Stromal cell of bone marrow (primary cell): ENCODE results near the gene ZNF516.
A peak's percentile ranks its signal among the peaks of the same experiment; 100 is the strongest.

ENCODE experiments used
- DNase-seq: peaks from one replicate; pipeline ENCODE4 v3.0.0-alpha.2; 2012; ENCODE audit warnings: low read depth

Gene ZNF516

DNA sequence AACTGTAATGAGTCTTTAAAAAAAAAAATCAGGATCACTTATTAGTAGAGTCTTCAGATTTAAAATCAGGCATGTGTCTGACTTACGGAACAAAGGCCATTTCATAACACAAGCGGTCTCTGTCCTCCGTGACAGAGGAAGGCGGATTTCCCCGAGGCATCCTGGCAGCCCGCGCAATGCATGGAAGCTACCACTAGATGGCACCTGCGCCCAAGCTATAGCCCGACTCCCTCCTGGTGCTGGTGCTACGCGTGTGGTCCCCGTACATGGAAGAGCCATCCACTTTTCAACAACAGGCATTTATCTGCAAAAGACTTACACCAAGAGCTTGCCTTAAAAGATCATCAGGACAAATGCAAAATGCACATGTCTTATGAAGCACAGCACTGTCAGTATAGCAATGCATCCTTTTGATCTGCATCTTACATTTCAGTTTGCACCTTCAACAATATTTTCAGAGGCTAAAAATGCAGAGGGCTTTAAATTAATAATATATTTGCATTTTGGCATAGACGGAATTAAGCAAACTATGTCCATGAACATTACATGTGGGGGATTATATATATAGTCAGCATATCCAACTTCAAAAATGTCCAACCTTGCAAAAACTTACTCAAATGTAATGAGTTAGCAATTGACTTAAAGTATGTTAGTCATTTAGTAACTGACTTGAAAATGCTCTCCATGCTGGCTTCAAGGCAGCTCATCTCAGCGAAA is 96.0 kb downstream of the ZNF516 start:
- peak; percentile 32 for DNase-seq

DNA sequence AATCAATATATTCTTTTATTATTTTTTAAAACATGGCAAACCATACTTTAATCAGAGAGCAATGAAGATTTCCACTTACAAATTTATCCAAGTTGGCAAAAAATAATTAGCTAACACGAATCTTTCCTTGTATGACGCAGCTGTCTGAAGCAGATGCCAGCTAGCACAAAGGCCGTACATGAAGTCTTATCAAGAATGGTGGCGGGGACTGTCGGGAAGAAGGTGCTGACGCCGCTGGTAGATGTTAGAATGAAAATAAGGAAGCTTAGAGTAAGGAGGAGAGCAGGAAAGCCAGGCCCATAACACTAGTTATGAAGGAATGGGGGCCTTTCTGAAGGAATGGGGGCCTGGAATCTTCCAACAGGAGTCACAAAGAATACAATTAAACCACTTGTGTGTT is 96.7 kb downstream of the ZNF516 start:
- DNase-seq: no peak

GRCh38 chr18:76397631-76398030 is 97.4 kb downstream of the ZNF516 start:
- no peak for DNase-seq

- no peak for DNase-seq
Measured at GRCh38 chr18:76396792-76397191, 98.2 kb downstream of the ZNF516 start.

DNA sequence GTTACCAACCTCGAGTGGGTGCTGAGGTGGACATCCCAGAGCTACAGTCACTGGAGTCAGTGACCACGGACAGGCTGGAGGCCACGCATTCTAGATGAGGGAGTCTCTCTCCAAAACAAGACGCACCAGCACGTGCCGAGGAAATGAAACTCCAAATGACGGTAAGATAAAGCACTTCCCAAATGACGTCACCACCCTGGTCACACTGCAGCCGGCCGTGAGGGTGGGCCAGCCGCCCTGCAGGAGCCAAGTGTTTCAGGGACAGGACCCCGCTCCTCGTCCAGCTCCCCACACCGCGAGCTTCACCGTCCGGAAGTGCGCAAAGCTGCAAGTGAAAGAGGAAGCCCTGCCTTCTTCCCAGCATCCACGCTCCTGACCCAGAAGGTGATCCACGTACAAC is 99.4 kb downstream of the ZNF516 start:
- DNase-seq: no peak

GRCh38 chr18:76394780-76395476 is 100.1 kb downstream of the ZNF516 start:
- no peak for DNase-seq

- DNase-seq: no peak
Measured at GRCh38 chr18:76392349-76392748, 102.7 kb downstream of the ZNF516 start.

DNA sequence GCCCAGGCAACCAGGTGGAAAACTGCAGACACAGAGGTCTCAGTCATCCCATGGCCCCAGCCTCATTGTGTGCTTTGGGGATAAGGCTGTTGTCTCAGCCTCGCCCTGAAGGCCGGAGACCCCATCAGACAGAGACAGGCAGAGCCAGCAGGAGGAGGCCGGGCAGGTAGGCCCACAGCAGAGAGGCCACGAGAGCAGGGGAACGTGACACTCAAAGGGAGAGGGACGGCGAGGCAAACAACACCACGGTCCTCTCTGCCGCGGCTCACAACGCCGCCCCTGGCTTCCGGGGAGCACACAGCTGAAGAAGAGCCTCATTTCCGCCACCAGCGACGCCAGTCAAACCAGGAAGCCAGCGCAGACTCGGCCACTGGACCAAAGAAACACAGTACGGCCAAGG is 103.3 kb downstream of the ZNF516 start:
- no peak for DNase-seq

DNA sequence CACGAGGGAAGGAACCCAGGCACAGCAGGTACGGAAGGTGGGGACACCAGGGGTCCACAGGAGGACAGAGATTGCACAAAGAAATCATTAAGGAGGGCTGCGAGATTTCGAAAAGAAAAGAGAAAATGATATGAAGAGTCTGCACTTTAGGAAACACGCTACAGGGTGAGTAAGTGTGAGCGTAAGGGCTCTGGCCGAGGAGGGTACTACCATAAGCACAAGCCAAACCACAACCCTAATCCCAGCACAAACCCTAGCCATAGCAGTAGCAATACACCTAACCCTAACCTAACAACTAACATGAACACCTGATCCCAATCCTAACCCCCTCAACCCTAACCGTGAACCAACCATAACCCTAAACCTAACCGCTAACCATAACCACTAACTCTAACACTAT is 104.0 kb downstream of the ZNF516 start:
- no peak for DNase-seq

GRCh38 chr18:76390452-76391035 is 104.5 kb downstream of the ZNF516 start:
- DNase-seq: no peak

- no peak for DNase-seq
Measured at GRCh38 chr18:76389716-76390115, 105.3 kb downstream of the ZNF516 start.

GRCh38 chr18:76388891-76389423 is 106.1 kb downstream of the ZNF516 start:
- DNase-seq: no peak

GRCh38 chr18:76388261-76388660 is 106.8 kb downstream of the ZNF516 start:
- DNase-seq: no peak

DNA sequence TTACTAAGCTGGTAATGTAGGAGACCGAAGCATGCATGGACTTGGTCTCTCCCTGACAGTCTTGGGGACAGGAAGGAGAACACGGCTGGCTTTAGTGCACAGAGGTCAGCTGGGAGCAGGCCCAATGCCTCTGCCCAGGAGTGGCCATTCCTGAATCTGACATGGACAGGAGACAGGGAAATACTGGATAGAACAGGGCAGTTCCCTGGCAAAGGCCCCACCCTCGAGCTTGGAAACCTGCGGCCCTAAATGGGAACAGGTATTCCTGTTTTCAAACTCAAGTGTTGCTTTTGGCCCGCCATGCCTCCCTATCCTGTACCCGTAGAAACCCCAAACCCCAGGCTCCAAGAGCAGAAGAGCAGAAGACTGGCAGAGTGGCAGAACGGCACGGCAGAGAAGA is 107.4 kb downstream of the ZNF516 start:
- no peak for DNase-seq

- no peak for DNase-seq
Measured at GRCh38 chr18:76386886-76387285, 108.2 kb downstream of the ZNF516 start.

- no peak for DNase-seq
Measured at GRCh38 chr18:76386071-76386470, 109.0 kb downstream of the ZNF516 start.

GRCh38 chr18:76385681-76385975 is 109.4 kb downstream of the ZNF516 start:
- no peak for DNase-seq

DNA sequence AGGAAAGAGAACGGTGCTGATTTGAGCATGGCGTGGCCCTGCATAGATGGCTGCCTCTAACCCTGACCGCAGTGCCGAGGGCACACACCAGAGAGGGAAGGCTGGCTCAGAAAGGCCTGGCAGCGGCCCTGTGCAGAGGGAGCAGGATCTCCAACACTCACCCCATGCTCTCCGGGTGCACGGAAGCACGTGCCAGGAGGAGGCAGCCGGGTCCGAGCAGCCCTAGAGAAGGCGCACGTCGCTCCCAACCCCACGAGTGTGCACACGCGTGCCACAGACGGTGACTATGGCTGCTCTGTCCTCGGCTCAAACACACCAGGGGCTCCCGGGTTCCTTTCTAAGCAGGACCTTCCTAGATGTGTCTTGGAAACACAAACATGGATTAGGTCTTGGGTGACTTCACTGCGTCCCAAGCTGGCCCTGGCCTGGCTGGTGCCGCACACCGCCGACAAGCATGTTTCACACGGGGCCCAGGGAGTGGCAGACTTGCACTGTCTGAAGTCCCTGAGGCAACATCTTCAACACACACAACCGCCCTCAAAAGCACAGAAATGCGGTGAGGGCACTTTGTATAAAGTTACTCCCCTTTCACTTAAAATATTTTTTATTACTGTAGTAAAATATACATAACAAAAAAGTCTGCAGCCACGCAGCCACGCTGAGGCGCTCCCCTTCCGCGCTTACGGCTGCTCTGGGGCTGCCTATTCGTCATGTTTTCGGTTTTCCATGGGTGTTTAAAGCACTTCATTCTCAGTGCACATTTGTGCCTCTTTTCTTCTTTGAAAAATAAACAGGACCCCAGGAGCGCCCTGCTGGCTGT is 110.0 kb downstream of the ZNF516 start:
- DNase-seq: no peak

GRCh38 chr18:76384114-76384790 is 110.8 kb downstream of the ZNF516 start:
- no peak for DNase-seq

DNA sequence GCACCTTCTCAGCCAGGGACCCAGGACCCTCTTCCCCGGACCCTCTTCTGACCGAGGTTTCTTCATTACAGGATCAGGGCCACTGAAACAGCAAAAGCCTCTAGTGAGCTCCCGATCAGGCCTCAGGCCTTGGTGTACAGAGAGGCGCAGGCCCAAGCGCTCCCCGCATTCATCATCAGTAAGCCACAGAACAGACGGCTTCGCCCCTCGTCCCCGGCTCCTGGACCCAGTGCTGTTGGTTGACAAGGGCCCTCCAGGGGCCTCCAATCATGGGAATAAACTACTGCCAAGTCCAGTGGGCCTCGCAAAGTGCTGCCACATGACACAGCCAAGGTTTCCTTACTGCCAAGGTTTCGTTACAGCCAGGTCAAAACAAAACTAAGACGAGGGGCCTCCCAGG is 111.4 kb downstream of the ZNF516 start:
- DNase-seq: no peak

GRCh38 chr18:76382275-76382674 is 112.8 kb downstream of the ZNF516 start:
- no peak for DNase-seq
